ENCODE results near the gene TPPP.
"Not testable (repeated sequence)": the region's sequence is repeated elsewhere in the genome, so short reads cannot be mapped to it uniquely, and the experiment has no call there.

GRCh38 chr5:680836-681235 lies 12.3 kb downstream of the TPPP start:
- not testable (repeated sequence) for TF ChIP-seq CTCF (IDR thresholded peaks at IDR 0.05; ENCODE audit: low read length); EZH2 (optimal IDR thresholded peaks at IDR 0.05; ENCODE audit: low read depth, low read length); EZH2phosphoT487 (IDR thresholded peaks at IDR 0.05; ENCODE audit: low read length)
